SK-N-MC (cell line): Measurements from ENCODE around the gene MYB.

ENCODE experiments used
- EZH2 ChIP-seq: fragments of 200-600 bp; sonication (generic); IDR thresholded peaks from one replicate; pipeline ENCODE4 v1.6.1; 2017; ENCODE audit warnings: antibody characterized with exemption
- POLR2AphosphoS5 ChIP-seq: IDR thresholded peaks from 2 replicates; pipeline ENCODE4 v1.6.1; 2012; ENCODE audit warnings: mild to moderate bottlenecking, low read depth, low read length, borderline replicate concordance

GRCh38 chr6:135251498-135252441 lies 70.7 kb downstream of the MYB start:
- TF ChIP-seq POLR2AphosphoS5 (no peak), EZH2 (no peak)
